HG03432 (cell line): ENCODE measurements around the gene CST6.

Experiments used
- ATAC-seq: cut with Tn5 transposase; IDR thresholded peaks from one replicate; pipeline ENCODE4 v1.9.1; 2021; ENCODE audit warnings: mild to moderate bottlenecking, moderate library complexity; ENCODE audit not compliant: unreplicated experiment

The CST6 gene

GRCh38 chr11:66011785-66012303 is at the start of gene CST6:
Gene CST6, plus strand, starts transcription at chr11:66012008. Its CDS starts 37 bp downstream, at chr11:66012045.
- ATAC-seq = no peak

GRCh38 chr11:65962141-65962564 is 49.7 kb upstream of the CST6 start:
- no peak for ATAC-seq

- ATAC-seq = no peak
These were observed 46.9 kb upstream of the CST6 start for GRCh38 chr11:65964906-65965305.

GRCh38 chr11:65965986-65966762 is 45.6 kb upstream of the CST6 start:
- no peak for ATAC-seq

GRCh38 chr11:65967329-65967934 is 44.4 kb upstream of the CST6 start:
- no peak for ATAC-seq

- no peak for ATAC-seq
These were observed 43.0 kb upstream of the CST6 start for GRCh38 chr11:65968600-65969482.

GRCh38 chr11:65972116-65972515 is 39.7 kb upstream of the CST6 start:
- no peak for ATAC-seq

GRCh38 chr11:65973439-65974110 is 38.2 kb upstream of the CST6 start:
- no peak for ATAC-seq

GRCh38 chr11:65975771-65976170 is 36.0 kb upstream of the CST6 start:
- no peak for ATAC-seq

GRCh38 chr11:65976216-65977176 is 35.3 kb upstream of the CST6 start:
- ATAC-seq = no peak

GRCh38 chr11:65977621-65978390 is 34.0 kb upstream of the CST6 start:
- ATAC-seq = no peak

GRCh38 chr11:65978391-65979238 is 33.2 kb upstream of the CST6 start:
- ATAC-seq = no peak

- no peak for ATAC-seq
These were observed 32.5 kb upstream of the CST6 start for GRCh38 chr11:65979261-65979759.

- no peak for ATAC-seq
These were observed 30.6 kb upstream of the CST6 start for GRCh38 chr11:65981101-65981740.

GRCh38 chr11:65981972-65982823 is 29.6 kb upstream of the CST6 start:
- ATAC-seq = no peak

GRCh38 chr11:65982824-65983588 is 28.8 kb upstream of the CST6 start:
- no peak for ATAC-seq
